OCI-LY7 (cell line): ENCODE results near the gene ARHGEF38. TPM values are rescaled to one million over a fixed set of nuclear protein-coding genes. Genes with fewer than 3 reads are reported as not detected.
A peak's percentile ranks its signal among the peaks of the same experiment; 100 is the strongest.

Experiments used
- Bru-seq: library from RNA; stranded (reverse); fragments of 400-500 nt; gene quantifications from one replicate; lab custom pipeline; 2021; lab: Mats Ljungman, UMichigan
- BruChase-seq, 2 experiments: library from RNA; stranded (reverse); fragments of 400-500 nt; gene quantifications; one replicate each; lab custom pipeline; 2021; lab: Mats Ljungman, UMichigan
- BruUV-seq: library from RNA; stranded (reverse); fragments of 400-500 nt; replicated peaks from 2 replicates; lab custom pipeline; 2021; lab: Mats Ljungman, UMichigan
- CTCF ChIA-PET: fragments of 300-600 bp; sonication (Branson Sonifier 250); formaldehyde crosslinking; loops from one replicate; lab custom pipeline; 2022; ENCODE audit warnings: antibody characterized with exemption; ENCODE audit not compliant: unreplicated experiment; lab: Charles Lee
- POLR2A ChIA-PET: fragments of 300-600 bp; sonication (Branson Sonifier 250); formaldehyde crosslinking; loops from one replicate; lab custom pipeline; 2022; ENCODE audit warnings: antibody characterized with exemption; lab: Charles Lee
- DNase-seq: peaks from one replicate; pipeline ENCODE4 v3.0.0-alpha.2; 2015; ENCODE audit warnings: low spot score
- H2AFZ ChIP-seq: fragments of 200-600 bp; sonication (generic), shearing (Covaris generic); 2 replicates; pipeline ENCODE4 v1.6.1; 2014; ENCODE audit warnings: mild to moderate bottlenecking, antibody characterized with exemption, low read length, moderate library complexity
- H3K27ac ChIP-seq: fragments of 200-600 bp; sonication (generic); 2 replicates; pipeline ENCODE4 v1.5.1; 2014; ENCODE audit warnings: mixed run types, low read depth, mild to moderate bottlenecking, moderate library complexity, low read length, inconsistent platforms; ENCODE audit not compliant: poor library complexity, severe bottlenecking
- H3K36me3 ChIP-seq: fragments of 200-600 bp; sonication (generic); 2 replicates; pipeline ENCODE4 v1.6.1; 2014; ENCODE audit warnings: mild to moderate bottlenecking, antibody characterized with exemption, low read length, moderate library complexity, mixed read lengths; ENCODE audit not compliant: insufficient read depth
- H3K4me1 ChIP-seq: fragments of 200-600 bp; sonication (generic); 2 replicates; pipeline ENCODE4 v1.5.1; 2014; ENCODE audit warnings: mild to moderate bottlenecking, low read length; ENCODE audit not compliant: insufficient read depth, poor library complexity, severe bottlenecking
- H3K4me2 ChIP-seq: fragments of 200-600 bp; sonication (generic); 2 replicates; pipeline ENCODE4 v1.6.1; 2014; ENCODE audit warnings: mild to moderate bottlenecking, low read length
- H3K4me3 ChIP-seq: fragments of 200-600 bp; sonication (generic); 2 replicates; pipeline ENCODE4 v1.5.1; 2014; ENCODE audit warnings: mild to moderate bottlenecking, low read depth, low read length; ENCODE audit not compliant: poor library complexity, severe bottlenecking
- H3K79me2 ChIP-seq: fragments of 200-600 bp; sonication (generic); 2 replicates; pipeline ENCODE4 v1.6.1; 2016; ENCODE audit warnings: low read depth, mild to moderate bottlenecking, low read length, moderate library complexity, mixed read lengths; ENCODE audit not compliant: insufficient read depth
- H3K9me2 ChIP-seq: fragments of 200-600 bp; sonication (generic); 2 replicates; pipeline ENCODE4 v1.6.1; 2016; ENCODE audit warnings: mild to moderate bottlenecking, low read length, mixed read lengths; ENCODE audit not compliant: insufficient read depth
- H3K9me3 ChIP-seq: fragments of 200-600 bp; sonication (generic); 2 replicates; pipeline ENCODE4 v1.6.1; 2014; ENCODE audit warnings: mild to moderate bottlenecking, mixed run types, low read length, mixed read lengths
- H4K20me1 ChIP-seq: fragments of 200-600 bp; sonication (generic); 2 replicates; pipeline ENCODE4 v1.6.1; 2014; ENCODE audit warnings: mild to moderate bottlenecking, antibody characterized with exemption, low read length, moderate library complexity, mixed read lengths; ENCODE audit not compliant: insufficient read depth
- CTCF ChIP-seq: fragments of 200-600 bp; sonication (generic); conservative IDR thresholded peaks from 2 replicates; pipeline ENCODE4 v1.5.1; 2014; ENCODE audit warnings: mild to moderate bottlenecking, antibody characterized with exemption, low read length, moderate library complexity, mixed read lengths
- EZH2phosphoT487 ChIP-seq: fragments of 200-600 bp; sonication (generic); IDR thresholded peaks from 2 replicates; pipeline ENCODE4 v1.6.1; 2018; ENCODE audit warnings: low read depth, borderline replicate concordance, mild to moderate bottlenecking, mixed run types, antibody characterized with exemption, low read length, moderate library complexity, mixed read lengths
- intact Hi-C: fragments of 100-400 bp; cut with micrococcal nuclease; formaldehyde crosslinking; loops from one replicate; pipeline ENCODE4 v1.10.0; 2022; ENCODE audit not compliant: unreplicated experiment
- long read RNA-seq: library from polyadenylated mRNA; stranded (forward); transcript quantifications from one replicate; pipeline ENCODE4 v2.0.0, GENCODE V29; 2022
- total RNA-seq, 2 experiments: library from RNA; depleted of rRNA in 1 of 2; stranded (reverse); fragments of >200 nt in 1 of 2; shearing (Covaris generic) in 1 of 2; gene quantifications; 2 replicates each; pipeline ENCODE4 v1.2.3, GENCODE V29; 2014 to 2022

The ARHGEF38 gene
- total RNA-seq (2014; rRNA removed; shearing (Covaris generic)) (not detected in 2 replicates), total RNA-seq (2022) (not detected in 2 replicates), Bru-seq, nascent RNA (not detected), BruChase-seq, experiment 1, labeled RNA remaining after a 6-hour chase (not detected), BruChase-seq, experiment 2, labeled RNA remaining after a 2-hour chase (not detected)
- long read RNA-seq, partial matches to known transcripts: 0 of 3 reads
- long read RNA-seq, other reads (novel, unspliced or antisense): 3 of 3 reads

- Histone ChIP-seq H3K27ac (no peak within 1 kb of the TSS), H3K9me3 (no peaks in the 10 kb centered on the region), H3K79me2 (no peaks in the 10 kb centered on the region), H3K4me3 (no peak within 1 kb of the TSS), H3K4me2 (peak within 1 kb of the TSS; percentile 19; the same call in 1 of the 2 replicates), H2AFZ (no peak within 1 kb of the TSS), H3K36me3 (no peaks in the 10 kb centered on the region), H4K20me1 (no peaks in the 10 kb centered on the region), H3K9me2 (no peaks in the 10 kb centered on the region), H3K4me1 (no peaks in the 10 kb centered on the region)
- no TSS peak for BruUV-seq
- no peak for DNase-seq
- POLR2A ChIA-PET: interaction anchor here (0.7 kb wide), 2 partner anchors 14 to 148 kb away, joined by 3 to 4 read pairs; no protein-coding TSS in a partner anchor
- intact Hi-C loops: no loop called here
- CTCF ChIA-PET: no interaction called here
- TF ChIP-seq CTCF (no peak), EZH2phosphoT487 (no peak)
Measured at GRCh38 chr4:105551965-105552746, at the start of gene ARHGEF38. Gene ARHGEF38 (plus strand): TSS chr4:105552620. CDS start chr4:105552766, 146 bp downstream.

- Histone ChIP-seq H2AFZ (no peak overlapping the region), H3K9me3 (no peaks in the 10 kb centered on the region), H3K79me2 (no peaks in the 10 kb centered on the region), H3K9me2 (no peaks in the 10 kb centered on the region), H3K4me1 (no peaks in the 10 kb centered on the region), H3K4me2 (no peak overlapping the region), H3K4me3 (no peak overlapping the region), H3K36me3 (no peaks in the 10 kb centered on the region), H3K27ac (no peak overlapping the region), H4K20me1 (no peaks in the 10 kb centered on the region)
- BruUV-seq: no TSS peak
- TF ChIP-seq CTCF: no peak
- no peak for TF ChIP-seq EZH2phosphoT487
- intact Hi-C loops: no loop called here
- POLR2A ChIA-PET: interaction anchor here (0.6 kb wide), 1 partner anchor 203 kb away, joined by 4 read pairs; no protein-coding TSS in a partner anchor
- no peak for DNase-seq
- CTCF ChIA-PET: no interaction called here
Measured at GRCh38 chr4:105503484-105503883, 48.9 kb upstream of the ARHGEF38 start.

GRCh38 chr4:105504744-105505143 is 47.7 kb upstream of the ARHGEF38 start:
- TF ChIP-seq EZH2phosphoT487 (no peak), CTCF (no peak)
- intact Hi-C loops: no loop called here
- no peak overlapping the region for H3K27ac ChIP-seq
- no peaks in the 10 kb centered on the region for H3K9me2 ChIP-seq
- no peak for DNase-seq
- no peaks in the 10 kb centered on the region for H3K36me3 ChIP-seq
- no peaks in the 10 kb centered on the region for H3K4me1 ChIP-seq
- no peak overlapping the region for H3K4me3 ChIP-seq
- ChIA-PET CTCF (no interaction called here), POLR2A (no interaction called here)
- no TSS peak for BruUV-seq
- H3K79me2 ChIP-seq: no peaks in the 10 kb centered on the region
- no peaks in the 10 kb centered on the region for H3K9me3 ChIP-seq
- H4K20me1 ChIP-seq: no peaks in the 10 kb centered on the region
- H2AFZ ChIP-seq: no peak overlapping the region
- H3K4me2 ChIP-seq: no peak overlapping the region
